GM18517 (cell line): ENCODE measurements around the gene SV2A.
"Not testable (repeated sequence)": the region's sequence is repeated elsewhere in the genome, so short reads cannot be mapped to it uniquely, and the experiment has no call there.

Experiments
- ATAC-seq: cut with Tn5 transposase; IDR thresholded peaks from one replicate; pipeline ENCODE4 v1.9.1; 2021; ENCODE audit warnings: mild to moderate bottlenecking, moderate library complexity; ENCODE audit not compliant: unreplicated experiment

The SV2A gene

DNA sequence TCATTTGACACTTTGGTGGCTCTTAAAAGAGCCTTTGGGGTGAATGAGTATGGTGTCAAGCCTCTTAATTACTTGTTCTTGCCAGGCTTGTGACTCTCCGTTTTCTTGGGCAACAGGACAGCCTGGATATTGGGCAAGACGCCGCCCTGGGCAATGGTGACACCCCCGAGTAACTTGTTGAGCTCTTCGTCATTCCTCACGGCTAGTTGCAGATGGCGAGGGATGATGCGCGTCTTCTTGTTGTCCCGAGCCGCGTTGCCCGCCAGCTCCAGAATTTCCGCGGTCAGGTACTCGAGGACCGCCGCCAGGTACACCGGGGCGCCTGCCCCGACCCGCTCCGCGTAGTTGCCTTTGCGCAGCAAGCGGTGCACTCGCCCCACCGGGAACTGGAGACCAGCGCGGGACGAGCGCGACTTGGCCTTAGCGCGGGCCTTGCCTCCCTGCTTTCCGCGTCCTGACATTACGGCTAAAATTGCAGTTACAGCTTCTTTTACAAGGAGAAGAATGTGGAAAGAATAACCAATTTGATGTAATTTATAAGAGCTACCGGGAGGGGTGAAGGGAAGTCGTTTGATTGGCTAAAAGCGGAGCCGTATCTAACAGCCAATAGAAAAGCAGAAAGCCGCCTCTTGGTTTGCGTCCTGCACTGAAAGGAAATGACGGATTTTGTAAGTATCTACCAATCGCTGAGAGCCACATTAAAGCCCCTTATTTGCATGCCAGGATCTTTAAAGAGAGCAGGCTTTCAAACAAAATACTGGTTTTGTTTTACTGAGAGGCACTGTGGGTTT lies 30.0 kb downstream of the SV2A start:
- ATAC-seq: peak; percentile 45

- not testable (repeated sequence) for ATAC-seq
Measured at GRCh38 chr1:149887196-149887455, 30.5 kb downstream of the SV2A start.

- ATAC-seq: peak; percentile 69
Measured at GRCh38 chr1:149886396-149887195, 31.0 kb downstream of the SV2A start.

GRCh38 chr1:149886121-149886395 lies 31.6 kb downstream of the SV2A start:
- ATAC-seq: not testable (repeated sequence)

GRCh38 chr1:149885339-149886120 lies 32.1 kb downstream of the SV2A start:
- ATAC-seq: no peak

DNA sequence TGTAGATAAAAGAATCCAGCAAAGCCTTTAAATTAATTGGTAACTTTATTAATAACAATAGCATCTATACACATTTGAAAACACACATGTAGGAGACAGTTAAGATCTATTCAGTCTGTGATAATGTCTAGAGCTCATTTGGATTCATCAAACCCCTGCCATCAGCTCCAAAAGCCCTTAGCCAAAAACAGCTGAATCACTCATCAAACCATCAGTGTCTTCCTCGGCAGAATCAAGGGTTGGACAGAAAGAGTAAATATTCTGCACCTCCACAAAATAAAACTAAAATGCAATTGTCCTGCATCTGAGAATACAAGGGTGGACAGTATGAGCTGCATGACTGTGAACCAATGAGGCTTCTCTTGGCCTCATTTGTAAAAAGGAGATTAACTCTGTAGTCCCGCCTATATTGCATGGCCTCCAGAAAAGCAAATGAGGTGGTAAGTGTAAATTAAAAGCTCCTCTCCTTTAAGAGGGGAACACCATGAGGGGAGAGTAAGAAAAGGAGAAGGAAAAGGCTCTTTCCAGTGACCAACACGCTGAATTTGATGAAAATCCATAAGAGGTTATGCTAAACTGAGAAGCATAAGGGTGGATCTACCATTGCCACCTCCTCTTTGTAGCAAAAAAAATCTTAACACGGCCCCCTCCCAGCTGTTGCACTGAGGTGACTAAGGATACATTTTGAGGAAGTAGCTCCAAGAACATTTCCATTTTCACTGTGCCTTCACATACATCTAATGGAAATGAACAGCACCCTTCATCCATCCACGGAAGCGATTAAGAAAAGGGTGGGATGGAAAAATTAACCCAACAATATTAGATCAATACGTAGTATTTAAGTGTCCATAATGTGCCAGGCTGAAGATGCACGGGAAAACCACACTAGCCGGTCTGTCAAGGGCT lies 33.0 kb downstream of the SV2A start:
- no peak for ATAC-seq

DNA sequence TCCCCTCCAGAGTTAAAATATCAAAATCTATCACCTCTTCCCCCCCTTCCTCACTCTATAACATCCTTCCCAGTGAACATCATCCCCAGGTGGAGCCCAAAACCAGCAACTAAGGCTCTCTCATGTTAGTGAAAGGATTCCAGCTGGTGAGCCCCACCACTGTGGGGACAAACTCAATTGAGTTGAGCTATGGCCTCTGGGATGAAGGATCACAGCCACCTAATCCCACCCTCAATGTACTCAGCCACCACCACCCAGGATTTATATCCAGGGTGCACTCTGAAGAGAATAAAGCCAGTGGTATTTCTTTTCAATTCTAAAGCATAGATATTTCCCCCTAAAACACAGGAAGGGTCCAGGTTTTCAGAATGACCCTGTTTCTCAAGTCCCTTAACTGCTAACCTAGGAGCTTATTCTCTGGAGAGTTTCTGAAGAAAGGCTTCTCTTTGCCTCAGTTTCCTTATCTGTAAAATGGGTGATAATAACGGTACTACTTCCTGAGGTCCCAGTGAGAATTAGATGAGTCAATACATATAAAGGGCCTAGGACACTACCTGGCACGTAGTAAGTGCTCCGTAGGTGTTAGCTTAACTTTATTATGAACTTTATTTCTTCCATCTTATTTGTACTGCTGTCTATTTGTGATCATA lies 33.9 kb downstream of the SV2A start:
- ATAC-seq: no peak

GRCh38 chr1:149881876-149882275 lies 35.8 kb downstream of the SV2A start:
- no peak for ATAC-seq

GRCh38 chr1:149879556-149879955 lies 38.1 kb downstream of the SV2A start:
- no peak for ATAC-seq

DNA sequence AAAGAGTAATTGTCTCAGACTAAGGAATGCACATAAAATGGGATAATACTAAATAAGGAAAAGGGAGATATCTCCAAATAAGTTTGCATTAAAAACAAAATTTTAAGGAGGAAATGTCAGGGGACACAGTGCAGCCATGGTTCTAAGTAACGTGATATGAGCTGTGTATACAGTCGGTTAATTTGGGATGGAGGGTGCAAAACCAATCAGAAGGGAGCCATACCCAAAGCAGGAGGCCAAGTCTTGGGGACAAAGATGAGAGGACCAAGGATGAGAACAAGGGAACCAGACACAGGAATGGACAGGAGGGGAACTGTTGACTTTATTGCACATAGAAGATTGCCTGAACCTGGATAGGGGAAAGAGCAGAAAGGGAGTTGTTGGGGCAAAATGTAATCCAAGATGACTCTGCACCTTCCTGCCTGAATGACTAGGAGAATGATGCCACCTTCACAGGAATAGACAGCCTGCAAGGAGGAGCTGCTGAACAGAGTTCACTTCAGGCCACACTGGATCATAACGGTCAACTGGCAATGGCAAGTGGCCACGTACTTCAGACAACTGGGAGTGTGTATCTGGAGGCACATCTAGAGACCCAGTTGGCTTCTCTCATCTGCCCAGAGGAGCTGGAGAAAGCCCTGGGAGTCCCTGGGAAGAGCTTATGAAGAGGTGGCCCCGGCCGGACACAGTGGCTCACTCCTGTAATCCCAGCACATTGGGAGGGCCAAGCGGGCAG lies 40.3 kb downstream of the SV2A start:
- ATAC-seq: no peak

- ATAC-seq: not testable (repeated sequence)
Measured at GRCh38 chr1:149873060-149873459, 44.6 kb downstream of the SV2A start.

DNA sequence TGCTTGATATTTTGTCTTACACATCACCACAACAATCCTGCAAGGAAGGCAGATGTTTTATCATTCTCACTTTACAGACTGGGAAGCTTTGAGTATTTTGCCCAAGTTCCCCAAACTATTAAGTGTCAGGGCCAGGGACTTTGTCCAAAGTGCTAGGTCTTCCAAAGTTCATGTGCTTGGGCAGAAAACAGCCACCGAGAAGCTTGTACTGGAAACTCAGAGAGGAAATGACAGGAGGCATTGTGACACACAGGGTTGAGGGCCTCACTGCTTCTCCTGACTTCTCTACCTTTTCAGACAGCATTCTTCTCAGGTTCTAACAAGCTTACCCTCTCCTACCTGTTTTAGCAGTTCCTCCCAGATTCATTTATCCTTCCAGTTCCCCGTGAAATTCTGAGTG lies 50.8 kb downstream of the SV2A start:
- ATAC-seq: not testable (repeated sequence)

DNA sequence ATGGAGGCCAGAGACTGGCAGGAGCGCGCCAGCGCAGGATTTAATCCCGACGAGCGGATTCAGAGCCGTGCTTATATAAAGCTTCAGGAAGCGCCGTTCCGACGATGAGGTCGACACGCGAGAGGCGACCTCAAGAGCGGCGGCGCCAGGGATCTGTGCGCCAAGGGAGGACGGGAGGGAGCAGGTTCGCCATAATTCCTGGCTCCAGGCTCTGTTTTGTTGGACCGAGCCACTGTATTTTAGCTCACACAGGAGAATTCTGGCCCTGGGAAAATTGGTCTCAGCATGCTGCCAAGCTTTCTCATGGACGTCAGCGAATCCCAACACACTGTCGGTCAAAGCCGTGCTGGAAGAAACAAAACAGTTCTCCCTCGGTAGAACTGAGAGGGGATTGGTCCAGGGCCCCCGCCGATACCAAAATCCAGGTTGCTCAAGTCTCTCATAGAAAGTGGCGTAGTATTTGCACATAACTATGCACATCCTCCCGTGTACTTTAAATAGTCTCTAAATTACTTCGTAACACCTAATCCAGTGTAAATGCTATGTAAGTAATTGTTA lies 56.1 kb downstream of the SV2A start:
- ATAC-seq: peak; percentile 13

GRCh38 chr1:149860684-149861496 lies 56.8 kb downstream of the SV2A start:
- peak; percentile 53 for ATAC-seq

GRCh38 chr1:149860271-149860670 lies 57.4 kb downstream of the SV2A start:
- ATAC-seq: peak; percentile 10
